ENCODE data around the gene CIC.
A peak's percentile ranks its signal among the peaks of the same experiment; 100 is the strongest.

The CIC gene

GRCh38 chr19:42323473-42323851, 54.4 kb downstream of the CIC start:
- DNase-seq (ENCODE audit: low read depth in 2 of 2) = no peak
- TF ChIP-seq CTCF (IDR thresholded peaks at IDR 0.05; ENCODE audit: low read depth, low read length) = no peak
- no peak overlapping the region for H3K4me3 ChIP-seq (replicated peaks in 1 of 2; ENCODE audit: low read depth in 2 of 2, low read length in 2 of 2)

- H3K4me3 ChIP-seq (replicated peaks in 1 of 2; ENCODE audit: low read depth in 2 of 2, low read length in 2 of 2) = no peak overlapping the region
- no peak for DNase-seq (ENCODE audit: low read depth in 2 of 2)
- no peak for TF ChIP-seq CTCF (IDR thresholded peaks at IDR 0.05; ENCODE audit: low read depth, low read length)
Measured at GRCh38 chr19:42323852-42324654, 55.0 kb downstream of the CIC start.

- no peak for DNase-seq (ENCODE audit: low read depth in 2 of 2)
- H3K4me3 ChIP-seq (replicated peaks in 1 of 2; ENCODE audit: low read depth in 2 of 2, low read length in 2 of 2) = peak overlapping the region in 1 of 2 donors; percentile 18
- TF ChIP-seq CTCF (IDR thresholded peaks at IDR 0.05; ENCODE audit: low read depth, low read length) = no peak
Measured at GRCh38 chr19:42324655-42325307, 55.7 kb downstream of the CIC start.

- TF ChIP-seq CTCF (IDR thresholded peaks at IDR 0.05; ENCODE audit: low read depth, low read length) = peak; percentile 91
- peak; percentile 99 for DNase-seq (ENCODE audit: low read depth in 2 of 2)
- peak within 1 kb of the TSS; percentile 77 to 83 for H3K4me3 ChIP-seq (replicated peaks in 1 of 2; ENCODE audit: low read depth in 2 of 2, low read length in 2 of 2)
Measured at GRCh38 chr19:42325308-42325895, 56.4 kb downstream of the CIC start, which contains the start of gene MEGF8. MEGF8 (plus strand) TSS chr19:42325635; CDS start chr19:42326244, 609 bp downstream.

- DNase-seq (ENCODE audit: low read depth in 2 of 2) = no peak
- TF ChIP-seq CTCF (IDR thresholded peaks at IDR 0.05; ENCODE audit: low read depth, low read length) = no peak
- peak overlapping the region; percentile 77 to 83 for H3K4me3 ChIP-seq (replicated peaks in 1 of 2; ENCODE audit: low read depth in 2 of 2, low read length in 2 of 2)
Measured at GRCh38 chr19:42325896-42326771, 57.1 kb downstream of the CIC start.

GRCh38 chr19:42326969-42327368, 57.9 kb downstream of the CIC start:
- DNase-seq (ENCODE audit: low read depth in 2 of 2) = no peak
- no peak for TF ChIP-seq CTCF (IDR thresholded peaks at IDR 0.05; ENCODE audit: low read depth, low read length)
- H3K4me3 ChIP-seq (replicated peaks in 1 of 2; ENCODE audit: low read depth in 2 of 2, low read length in 2 of 2) = no peak overlapping the region
